Activated CD8-positive, alpha-beta memory T cell treated with anti-CD3 and anti-CD28 coated beads, Interleukin-2, amount 50 U/mL, for 24 hours (primary cell): Measurements from ENCODE around the gene CPNE8.

Source experiments
- DNase-seq: peaks from one replicate; pipeline ENCODE4 v3.0.0-alpha.2; 2020; ENCODE audit errors: extremely low read depth

The CPNE8 gene

GRCh38 chr12:38728894-38729293 lies 176.5 kb downstream of the CPNE8 start:
- DNase-seq, result no peak

GRCh38 chr12:38721611-38722252 lies 183.7 kb downstream of the CPNE8 start:
- DNase-seq, result no peak

GRCh38 chr12:38720661-38721060 lies 184.7 kb downstream of the CPNE8 start:
- no peak for DNase-seq

GRCh38 chr12:38713294-38713693 lies 192.1 kb downstream of the CPNE8 start:
- no peak for DNase-seq

- DNase-seq, result no peak
Measured at GRCh38 chr12:38711054-38711453, 194.3 kb downstream of the CPNE8 start.

- DNase-seq, result no peak
Measured at GRCh38 chr12:38708466-38708865, 196.9 kb downstream of the CPNE8 start.

- no peak for DNase-seq
Measured at GRCh38 chr12:38707648-38708047, 197.7 kb downstream of the CPNE8 start.

GRCh38 chr12:38697289-38697688 lies 208.1 kb downstream of the CPNE8 start:
- no peak for DNase-seq

- no peak for DNase-seq
Measured at GRCh38 chr12:38695057-38695456, 210.3 kb downstream of the CPNE8 start.

GRCh38 chr12:38691164-38691563 lies 214.2 kb downstream of the CPNE8 start:
- no peak for DNase-seq

GRCh38 chr12:38690646-38691045 lies 214.7 kb downstream of the CPNE8 start:
- DNase-seq, result no peak

- DNase-seq, result no peak
Measured at GRCh38 chr12:38689704-38690103, 215.7 kb downstream of the CPNE8 start.

GRCh38 chr12:38689195-38689594 lies 216.2 kb downstream of the CPNE8 start:
- DNase-seq, result no peak

GRCh38 chr12:38682521-38682920 lies 222.9 kb downstream of the CPNE8 start:
- no peak for DNase-seq

GRCh38 chr12:38669530-38669929 lies 235.9 kb downstream of the CPNE8 start:
- DNase-seq, result no peak

- DNase-seq, result no peak
Measured at GRCh38 chr12:38669081-38669480, 236.3 kb downstream of the CPNE8 start.

GRCh38 chr12:38666425-38666824 lies 239.0 kb downstream of the CPNE8 start:
- DNase-seq, result no peak

GRCh38 chr12:38664661-38665269 lies 240.6 kb downstream of the CPNE8 start:
- no peak for DNase-seq

GRCh38 chr12:38662829-38663228 lies 242.6 kb downstream of the CPNE8 start:
- no peak for DNase-seq

- DNase-seq, result no peak
Measured at GRCh38 chr12:38653650-38654049, 251.7 kb downstream of the CPNE8 start.

- no peak for DNase-seq
Measured at GRCh38 chr12:38648813-38649212, 256.6 kb downstream of the CPNE8 start.

- no peak for DNase-seq
Measured at GRCh38 chr12:38646146-38646545, 259.2 kb downstream of the CPNE8 start.

GRCh38 chr12:38639625-38640024 lies 265.8 kb downstream of the CPNE8 start:
- no peak for DNase-seq

- DNase-seq, result no peak
Measured at GRCh38 chr12:38638401-38638800, 267.0 kb downstream of the CPNE8 start.
